ENCODE results near the gene MARS2. TPM values are rescaled to one million over a fixed set of nuclear protein-coding genes. Genes with fewer than 3 reads are reported as not detected.

MARS2 gene
- 1.2 and 2.3 TPM in 2 replicates for total RNA-seq (ENCODE audit: low replicate concordance)

GRCh38 chr2:197705121-197705911, at the start of gene MARS2:
MARS2 (plus strand) TSS chr2:197705369; CDS start chr2:197705406, 37 bp downstream.

GRCh38 chr2:197675246-197675645, 29.9 kb upstream of the MARS2 start, which contains the start of gene RFTN2:
RFTN2 (minus strand) TSS chr2:197675587; CDS start chr2:197675458, 129 bp downstream.

Other genes starting within 250 kb of the MARS2 start
- gene HSPD1, start 205.5 kb upstream of the MARS2 start, total RNA-seq (ENCODE audit: low replicate concordance): 119 and 169 TPM in 2 replicates
- 52.5 and 102 TPM in 2 replicates for gene HSPE1, start 205.0 kb upstream of the MARS2 start, total RNA-seq (ENCODE audit: low replicate concordance)
- 18.3 and 27.8 TPM in 2 replicates for gene MOB4, start 189.3 kb upstream of the MARS2 start, total RNA-seq (ENCODE audit: low replicate concordance)
- 5.0 and 9.0 TPM in 2 replicates for gene RFTN2, start 29.8 kb upstream of the MARS2 start, total RNA-seq (ENCODE audit: low replicate concordance)
- gene BOLL, start 80.0 kb downstream of the MARS2 start, total RNA-seq (ENCODE audit: low replicate concordance): not detected in 2 replicates
- gene PLCL1, start 99.2 kb downstream of the MARS2 start, total RNA-seq (ENCODE audit: low replicate concordance): 2.5 and 15.6 TPM in 2 replicates